ENCODE results near the gene GPC5. TPM values are rescaled to one million over a fixed set of nuclear protein-coding genes. Genes with fewer than 3 reads are reported as not detected.
A peak's percentile ranks its signal among the peaks of the same experiment; 100 is the strongest.

GPC5 gene
- total RNA-seq, 2 experiments from 2014 or later, result 2.4 TPM; not detected in 1

- Histone ChIP-seq H3K4me2 (ENCODE audit: low read length) (peak overlapping the region; percentile 2; the same call in 1 of the 2 replicates), H3K27ac (ENCODE audit: low read depth, low read length, poor library complexity, severe bottlenecking) (no peak overlapping the region), H3K36me3 (ENCODE audit: insufficient read depth, low read length) (no peaks in the 10 kb centered on the region), H3K4me3 (ENCODE audit: low read depth, low read length, poor library complexity, severe bottlenecking) (no peak overlapping the region), H3K79me2 (ENCODE audit: insufficient read depth, low read depth, low read length) (no peaks in the 10 kb centered on the region), H4K20me1 (ENCODE audit: insufficient read depth, low read length) (peaks cover 9% of the 10 kb centered on the region; the same call in 1 of the 2 replicates), H2AFZ (ENCODE audit: low read length) (peak overlapping the region; percentile 7; the same call in 1 of the 2 replicates), H3K9me3 (ENCODE audit: low read length) (peaks cover 5% of the 10 kb centered on the region; the same call in 1 of the 2 replicates), H3K4me1 (ENCODE audit: insufficient read depth, low read length, poor library complexity, severe bottlenecking) (no peaks in the 10 kb centered on the region), H3K9me2 (ENCODE audit: insufficient read depth, low read length) (peaks cover 5% of the 10 kb centered on the region; the same call in 1 of the 2 replicates)
- POLR2A ChIA-PET, result interaction anchor here (0.6 to 4.0 kb wide), 13 partner anchors 8 to 422 kb away, joined by 3 to 33 read pairs (median 4); no protein-coding TSS in a partner anchor
- peak; percentile 85 for DNase-seq (ENCODE audit: low spot score)
- CTCF ChIA-PET (ENCODE audit: unreplicated experiment), result interaction anchor here (0.6 to 1.5 kb wide), 3 partner anchors 8 to 85 kb away, joined by 3 read pairs; no protein-coding TSS in a partner anchor
- intact Hi-C loops (cut with micrococcal nuclease; ENCODE audit: unreplicated experiment), result loop anchor here (1.0 to 5.0 kb wide), 3 partner anchors 32 to 347 kb away; no protein-coding TSS in a partner anchor
- BruUV-seq (replicated peaks), result no TSS peak
- no peak for TF ChIP-seq CTCF (conservative IDR thresholded peaks at IDR 0.05; ENCODE audit: low read length)
Measured at GRCh38 chr13:91375116-91375729, 23.2 kb upstream of the GPC5 start.

- Histone ChIP-seq H3K9me2 (ENCODE audit: insufficient read depth, low read length) (peaks cover 5% of the 10 kb centered on the region; the same call in 1 of the 2 replicates), H3K4me1 (ENCODE audit: insufficient read depth, low read length, poor library complexity, severe bottlenecking) (no peaks in the 10 kb centered on the region), H3K79me2 (ENCODE audit: insufficient read depth, low read depth, low read length) (no peaks in the 10 kb centered on the region), H4K20me1 (ENCODE audit: insufficient read depth, low read length) (0 out of 2 replicates have a peak, but pooled peaks cover 5% of the 10 kb centered on the region), H3K9me3 (ENCODE audit: low read length) (peaks cover 5% of the 10 kb centered on the region; the same call in 1 of the 2 replicates), H3K36me3 (ENCODE audit: insufficient read depth, low read length) (no peaks in the 10 kb centered on the region), H2AFZ (ENCODE audit: low read length) (no peak overlapping the region), H3K27ac (ENCODE audit: low read depth, low read length, poor library complexity, severe bottlenecking) (no peak overlapping the region), H3K4me2 (ENCODE audit: low read length) (no peak overlapping the region), H3K4me3 (ENCODE audit: low read depth, low read length, poor library complexity, severe bottlenecking) (no peak overlapping the region)
- DNase-seq (ENCODE audit: low spot score), result peak; percentile 65
- intact Hi-C loops (cut with micrococcal nuclease; ENCODE audit: unreplicated experiment), result no loop called here
- no peak for TF ChIP-seq CTCF (conservative IDR thresholded peaks at IDR 0.05; ENCODE audit: low read length)
- no peak for TF ChIP-seq EZH2phosphoT487 (IDR thresholded peaks at IDR 0.05; ENCODE audit: borderline replicate concordance, low read depth, low read length)
- CTCF ChIA-PET (ENCODE audit: unreplicated experiment), result interaction anchor here (0.5 to 1.7 kb wide), 2 partner anchors 25 to 168 kb away, joined by 3 to 5 read pairs; no protein-coding TSS in a partner anchor
- POLR2A ChIA-PET, result interaction anchor here (0.6 to 4.6 kb wide), 13 partner anchors 9 to 271 kb away, joined by 3 to 17 read pairs (median 4); no protein-coding TSS in a partner anchor
- no TSS peak for BruUV-seq (replicated peaks)
Measured at GRCh38 chr13:91381371-91381770, 17.1 kb upstream of the GPC5 start.

GRCh38 chr13:91383836-91384235 is 14.6 kb upstream of the GPC5 start:
- TF ChIP-seq CTCF (conservative IDR thresholded peaks at IDR 0.05; ENCODE audit: low read length), result no peak
- no peak for TF ChIP-seq EZH2phosphoT487 (IDR thresholded peaks at IDR 0.05; ENCODE audit: borderline replicate concordance, low read depth, low read length)

More at GRCh38 chr13:91383836-91384235, 14.6 kb upstream of the GPC5 start:
- Histone ChIP-seq H3K4me1 (ENCODE audit: insufficient read depth, low read length, poor library complexity, severe bottlenecking) (no peaks in the 10 kb centered on the region), H3K27ac (ENCODE audit: low read depth, low read length, poor library complexity, severe bottlenecking) (no peak overlapping the region), H3K36me3 (ENCODE audit: insufficient read depth, low read length) (no peaks in the 10 kb centered on the region), H4K20me1 (ENCODE audit: insufficient read depth, low read length) (0 out of 2 replicates have a peak, but pooled peaks cover 9% of the 10 kb centered on the region), H3K79me2 (ENCODE audit: insufficient read depth, low read depth, low read length) (no peaks in the 10 kb centered on the region), H3K9me2 (ENCODE audit: insufficient read depth, low read length) (no peaks in the 10 kb centered on the region), H2AFZ (ENCODE audit: low read length) (no peak overlapping the region), H3K9me3 (ENCODE audit: low read length) (peaks cover 5% of the 10 kb centered on the region; the same call in 1 of the 2 replicates), H3K4me2 (ENCODE audit: low read length) (no peak overlapping the region), H3K4me3 (ENCODE audit: low read depth, low read length, poor library complexity, severe bottlenecking) (no peak overlapping the region)
- POLR2A ChIA-PET, result interaction anchor here (0.9 to 4.6 kb wide), 5 partner anchors 10 to 29 kb away, joined by 3 to 17 read pairs (median 6); no protein-coding TSS in a partner anchor
- no TSS peak for BruUV-seq (replicated peaks)
- CTCF ChIA-PET (ENCODE audit: unreplicated experiment), result interaction anchor here (0.7 to 0.8 kb wide), 2 partner anchors 9 to 199 kb away, joined by 3 read pairs; no protein-coding TSS in a partner anchor
- intact Hi-C loops (cut with micrococcal nuclease; ENCODE audit: unreplicated experiment), result no loop called here
- DNase-seq (ENCODE audit: low spot score), result no peak

Data from OCI-LY7 (cell line).